ES-I3 (cell line): ENCODE measurements around the gene C22orf23.
"Not testable (repeated sequence)": the region's sequence is repeated elsewhere in the genome, so short reads cannot be mapped to it uniquely, and the experiment has no call there.

Experiments used
- H3K36me3 ChIP-seq: 2 replicates; pipeline ENCODE4 v1.6.1; 2013; ENCODE audit warnings: mild to moderate bottlenecking, low read length, control low read depth, moderate library complexity; ENCODE audit not compliant: insufficient read depth
- H3K4me1 ChIP-seq: 2 replicates; pipeline ENCODE4 v1.6.1; 2013; ENCODE audit warnings: mild to moderate bottlenecking, control low read depth, low read length; ENCODE audit not compliant: insufficient read depth
- H3K9ac ChIP-seq: 2 replicates; pipeline ENCODE4 v1.6.1; 2013; ENCODE audit warnings: low read depth, mild to moderate bottlenecking, low read length, moderate library complexity
- H3K9me3 ChIP-seq: 2 replicates; pipeline ENCODE4 v1.6.1; 2013; ENCODE audit warnings: mild to moderate bottlenecking, low read length, moderate library complexity; ENCODE audit not compliant: control insufficient read depth, insufficient read depth

The C22orf23 gene

DNA sequence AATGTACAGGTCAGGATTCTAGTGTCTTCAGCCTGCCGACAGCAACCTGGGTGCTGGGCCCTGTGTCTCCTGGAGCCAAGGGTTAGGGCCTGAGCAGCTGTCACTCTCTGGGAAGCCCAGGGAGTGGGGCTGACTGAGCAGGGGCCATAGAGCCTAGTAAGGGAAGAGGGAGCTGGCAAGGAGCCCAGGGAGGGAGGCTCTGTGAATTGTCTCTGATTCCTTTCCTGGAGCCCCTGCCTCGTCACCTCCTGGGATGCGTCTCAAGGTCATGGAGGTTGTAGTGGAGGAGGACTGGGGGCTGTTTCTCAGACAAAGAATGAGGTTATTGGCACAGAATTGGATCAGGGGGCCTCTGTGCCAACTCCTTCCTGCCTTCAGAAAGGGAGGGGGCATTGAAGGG is 19.1 kb upstream of the C22orf23 start:
- peaks cover 3% of the 10 kb centered on the region; the same call in 1 of the 2 replicates for H3K36me3 ChIP-seq
- H3K9me3 ChIP-seq = no peaks in the 10 kb centered on the region
- peaks cover 10% of the 10 kb centered on the region for H3K4me1 ChIP-seq
- H3K9ac ChIP-seq = no peak overlapping the region

GRCh38 chr22:37971475-37972434 is 18.4 kb upstream of the C22orf23 start:
- Histone ChIP-seq H3K36me3 (peaks cover 7% of the 10 kb centered on the region; the same call in 1 of the 2 replicates), H3K4me1 (peaks cover 10% of the 10 kb centered on the region), H3K9ac (no peak overlapping the region), H3K9me3 (no peaks in the 10 kb centered on the region)

GRCh38 chr22:37970864-37971263 is 17.5 kb upstream of the C22orf23 start:
- H3K4me1 ChIP-seq = peaks cover 13% of the 10 kb centered on the region
- H3K9me3 ChIP-seq = no peaks in the 10 kb centered on the region
- no peak overlapping the region for H3K9ac ChIP-seq
- peaks cover 7% of the 10 kb centered on the region; the same call in 1 of the 2 replicates for H3K36me3 ChIP-seq

DNA sequence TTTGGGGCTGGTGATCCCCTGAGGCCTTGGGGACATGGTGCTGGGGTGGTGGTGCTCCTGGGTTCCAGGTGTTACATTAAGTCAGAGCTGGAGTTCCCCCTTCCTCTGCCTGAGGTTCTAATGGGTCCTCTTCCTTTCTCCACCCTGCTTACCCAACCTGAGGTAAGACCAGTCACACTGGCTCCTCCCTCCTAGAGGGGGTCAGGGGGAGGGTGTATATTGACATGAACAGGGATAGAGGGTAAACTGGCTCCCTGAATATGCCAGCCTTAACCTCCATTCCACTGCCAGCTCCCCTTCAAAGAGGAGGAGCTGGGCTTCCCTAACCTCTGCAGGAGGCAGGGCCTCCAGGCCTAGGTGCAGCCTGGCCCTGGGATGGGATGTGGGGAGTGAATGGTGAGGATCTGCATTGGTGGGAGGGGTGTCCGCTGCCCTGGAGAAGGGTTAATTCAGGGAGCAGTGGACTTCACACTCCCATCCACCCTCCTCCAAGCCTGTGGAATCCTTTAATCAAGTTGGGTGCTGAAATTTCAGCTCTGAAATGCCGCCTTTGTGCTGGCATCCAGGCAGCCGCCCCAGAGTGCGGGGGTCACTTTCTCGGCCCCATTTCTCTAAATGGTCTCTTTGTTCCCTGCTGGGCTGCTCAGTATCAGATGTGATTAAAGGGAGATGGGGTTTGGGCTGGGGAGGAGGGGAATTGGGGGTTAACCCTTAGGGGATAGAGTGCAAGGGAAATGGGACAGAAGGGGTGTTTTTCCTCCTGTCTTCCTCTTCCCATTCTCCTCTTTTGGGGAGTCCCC is 15.3 kb upstream of the C22orf23 start:
- H3K36me3 ChIP-seq = peaks cover 7% of the 10 kb centered on the region; the same call in 1 of the 2 replicates
- H3K9ac ChIP-seq = no peak overlapping the region
- H3K4me1 ChIP-seq = peaks cover 16% of the 10 kb centered on the region
- H3K9me3 ChIP-seq = no peaks in the 10 kb centered on the region

GRCh38 chr22:37967637-37968451 is 14.4 kb upstream of the C22orf23 start:
- no peak overlapping the region for H3K9ac ChIP-seq
- H3K36me3 ChIP-seq = peaks cover 11% of the 10 kb centered on the region

DNA sequence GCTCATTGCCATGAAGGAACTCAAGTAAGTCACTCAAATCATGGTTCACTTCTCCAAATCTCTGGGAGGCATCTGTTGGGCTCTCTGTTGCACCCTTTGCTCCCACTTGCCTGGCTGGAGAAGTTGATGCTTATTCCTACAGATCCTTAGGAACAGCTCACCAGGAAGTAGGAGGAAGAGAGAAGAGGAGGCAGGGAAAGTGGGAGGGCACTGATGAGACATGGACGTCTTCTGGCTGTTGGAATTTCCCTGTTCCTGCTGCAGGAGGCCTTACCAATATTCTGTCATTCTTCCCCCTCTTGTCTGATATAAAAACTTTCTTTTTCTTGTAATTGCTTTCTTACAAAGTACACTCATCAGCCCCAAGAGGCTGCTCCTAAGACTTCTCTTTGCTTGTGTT is 13.7 kb upstream of the C22orf23 start:
- H3K4me1 ChIP-seq = peaks cover 12% of the 10 kb centered on the region
- H3K9ac ChIP-seq = no peak overlapping the region
- H3K9me3 ChIP-seq = no peaks in the 10 kb centered on the region
- H3K36me3 ChIP-seq = peaks cover 11% of the 10 kb centered on the region

More at GRCh38 chr22:37967637-37968451, 14.4 kb upstream of the C22orf23 start:
- no peaks in the 10 kb centered on the region for H3K9me3 ChIP-seq
- peaks cover 16% of the 10 kb centered on the region for H3K4me1 ChIP-seq

GRCh38 chr22:37965940-37966664 is 12.7 kb upstream of the C22orf23 start:
- H3K9ac ChIP-seq = no peak overlapping the region

DNA sequence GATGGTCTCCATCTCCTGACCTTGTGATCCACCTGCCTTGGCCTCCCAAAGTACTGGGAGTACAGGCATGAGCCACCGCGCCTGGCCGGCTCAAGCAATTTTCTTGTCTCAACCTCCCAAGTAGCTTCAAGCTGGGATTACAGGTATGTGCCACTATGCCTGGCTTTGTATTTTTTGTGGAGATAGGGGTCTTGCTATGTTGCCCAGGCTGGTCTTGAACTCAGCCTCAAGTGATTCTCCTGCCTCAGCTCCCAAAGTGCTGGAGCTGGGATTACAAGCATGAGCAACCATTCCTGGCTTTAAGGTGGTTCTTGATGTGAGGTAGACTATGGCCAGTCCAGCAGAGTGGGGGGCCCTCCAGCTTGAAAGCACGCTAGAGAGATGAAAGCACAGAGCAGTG is 7.7 kb upstream of the C22orf23 start:
- peaks cover 5% of the 10 kb centered on the region for H3K4me1 ChIP-seq
- peaks cover 22% of the 10 kb centered on the region for H3K36me3 ChIP-seq
- no peak overlapping the region for H3K9ac ChIP-seq
- H3K9me3 ChIP-seq = no peaks in the 10 kb centered on the region

More at GRCh38 chr22:37965940-37966664, 12.7 kb upstream of the C22orf23 start:
- peaks cover 11% of the 10 kb centered on the region for H3K36me3 ChIP-seq
- H3K4me1 ChIP-seq = peaks cover 6% of the 10 kb centered on the region
- no peaks in the 10 kb centered on the region for H3K9me3 ChIP-seq

DNA sequence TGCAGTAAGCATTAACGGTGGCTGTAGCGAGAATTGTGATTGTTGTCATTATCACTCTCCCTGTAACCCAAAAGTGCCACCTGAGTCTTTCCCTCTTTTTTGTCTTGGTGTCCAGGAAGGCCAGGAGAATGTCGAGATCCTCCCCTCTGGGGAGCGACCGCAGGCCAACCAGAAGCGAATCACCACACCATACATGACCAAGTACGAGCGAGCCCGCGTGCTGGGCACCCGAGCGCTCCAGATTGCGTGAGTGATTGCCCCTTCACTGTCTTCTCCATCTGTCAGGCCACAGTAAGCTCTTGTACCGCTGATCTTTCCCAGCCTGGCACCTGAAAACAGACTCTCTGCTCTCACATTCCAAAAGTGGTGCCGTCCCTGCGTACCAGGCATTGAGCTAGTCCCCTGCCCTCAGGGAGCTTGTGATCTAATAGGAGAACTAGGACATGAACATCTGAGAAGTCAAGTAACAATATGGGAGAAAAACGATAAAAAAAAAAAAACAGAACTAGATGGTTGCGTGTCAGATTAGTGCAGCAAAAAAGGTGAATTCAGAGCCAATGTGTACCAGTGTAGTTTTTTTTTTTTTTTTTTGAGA is 5.9 kb upstream of the C22orf23 start:
- Histone ChIP-seq H3K4me1 (no peaks in the 10 kb centered on the region), H3K9ac (no peak overlapping the region), H3K9me3 (no peaks in the 10 kb centered on the region), H3K36me3 (peaks cover 22% of the 10 kb centered on the region)

GRCh38 chr22:37957232-37957631 is 3.8 kb upstream of the C22orf23 start:
- no peaks in the 10 kb centered on the region for H3K9me3 ChIP-seq
- no peaks in the 10 kb centered on the region for H3K4me1 ChIP-seq
- peaks cover 18% of the 10 kb centered on the region for H3K36me3 ChIP-seq
- no peak overlapping the region for H3K9ac ChIP-seq

DNA sequence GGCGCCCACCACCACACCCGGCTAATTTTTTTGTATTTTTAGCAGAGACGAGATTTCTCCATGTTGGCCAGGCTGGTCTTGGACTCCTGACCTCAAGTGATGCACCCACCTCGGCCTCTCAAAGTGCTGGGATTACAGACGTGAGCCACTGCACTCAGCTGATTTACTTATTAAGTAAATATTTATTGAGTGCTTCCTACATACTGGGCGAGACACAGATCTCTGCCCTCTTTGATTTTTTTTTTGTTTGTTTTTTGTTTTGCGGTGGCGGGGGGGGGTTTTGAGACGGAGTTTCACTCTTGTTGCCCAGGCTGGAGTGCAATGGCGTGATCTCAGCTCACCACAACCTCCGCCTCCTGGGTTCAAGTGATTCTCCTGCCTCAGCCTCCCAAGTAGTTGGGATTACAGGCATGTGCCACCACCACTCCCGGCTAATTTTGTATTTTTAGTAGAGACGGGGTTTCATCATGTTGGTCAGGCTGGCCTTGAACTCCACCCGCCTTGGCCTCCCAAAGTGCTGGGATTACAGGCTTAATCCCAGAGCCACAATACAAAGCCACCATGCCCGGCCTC is 2.5 kb upstream of the C22orf23 start:
- H3K9me3 ChIP-seq, H3K4me1 ChIP-seq, H3K9ac ChIP-seq: not testable (repeated sequence)
- H3K36me3 ChIP-seq = peaks cover 18% of the 10 kb centered on the region

DNA sequence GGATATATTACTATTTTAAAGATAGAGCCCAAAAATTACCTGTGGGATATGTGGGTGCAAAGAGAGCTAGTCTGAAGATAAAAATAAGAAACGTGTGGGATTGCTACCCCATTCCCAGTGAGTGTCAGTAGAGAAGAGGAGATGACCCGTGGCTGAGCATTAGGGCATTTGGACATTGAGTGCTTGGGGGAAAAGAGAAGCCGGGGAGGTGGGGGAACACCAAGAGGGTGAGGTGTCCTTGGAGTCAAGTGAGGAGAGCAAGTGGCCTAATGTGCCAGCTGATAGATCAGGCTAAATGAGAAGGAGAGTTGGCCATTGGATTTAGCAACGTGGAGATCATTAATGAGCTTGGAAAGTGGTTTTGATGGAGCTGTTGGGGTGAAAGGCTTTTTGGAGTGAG is 1.3 kb upstream of the C22orf23 start:
- H3K36me3 ChIP-seq = peaks cover 18% of the 10 kb centered on the region
- no peaks in the 10 kb centered on the region for H3K9me3 ChIP-seq
- H3K9ac ChIP-seq = peak overlapping the region; percentile 79; the same call in 1 of the 2 replicates
- H3K4me1 ChIP-seq = no peaks in the 10 kb centered on the region

DNA sequence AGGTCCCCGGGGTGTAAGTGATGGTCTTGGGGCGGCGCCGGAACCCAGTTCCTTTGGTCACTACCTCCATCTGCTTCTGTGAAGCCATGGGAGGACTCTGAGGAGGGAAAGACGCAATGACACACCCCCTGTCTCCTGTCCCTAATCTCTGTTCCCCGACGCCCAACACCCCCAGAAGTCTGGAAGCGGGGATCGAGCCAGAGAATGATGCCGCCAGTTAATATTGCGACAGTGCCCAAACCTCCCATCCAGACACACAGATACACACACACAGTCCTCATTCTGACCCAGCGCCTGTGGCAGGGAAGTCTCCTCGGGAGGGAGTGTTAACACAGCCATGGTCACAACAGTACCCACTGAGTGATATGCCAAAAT is 352 bp downstream of the C22orf23 start:
- H3K9me3 ChIP-seq = no peaks in the 10 kb centered on the region
- H3K4me1 ChIP-seq = no peaks in the 10 kb centered on the region
- H3K36me3 ChIP-seq = peaks cover 9% of the 10 kb centered on the region
- peak overlapping the region; percentile 79; the same call in 1 of the 2 replicates for H3K9ac ChIP-seq
